CD8-positive, alpha-beta memory T cell (primary cell): ENCODE measurements around the gene CST7. TPM values are rescaled to one million over a fixed set of nuclear protein-coding genes. Genes with fewer than 3 reads are reported as not detected.

Experiments
- CTCF ChIA-PET: fragments of 350-600 bp; sonication (Branson Sonifier 250); formaldehyde crosslinking; loops from one replicate; lab custom pipeline; 2021; ENCODE audit warnings: antibody characterized with exemption; lab: Charles Lee
- POLR2A ChIA-PET: fragments of 350-600 bp; sonication (Branson Sonifier 250); formaldehyde crosslinking; loops from one replicate; lab custom pipeline; 2021; ENCODE audit warnings: antibody characterized with exemption; lab: Charles Lee
- DNase-seq, 5 donors: peaks; one replicate each; pipeline versions ENCODE4 v3.0.0 to v3.0.0-alpha.2; 2020 to 2022; ENCODE audit warnings: mixed read lengths in 1 of 5
- H3K27ac ChIP-seq: one replicate; pipeline ENCODE4 v1.7.0; 2013; ENCODE audit warnings: low read depth, mild to moderate bottlenecking, low read length, moderate library complexity
- H3K27me3 ChIP-seq: 2 replicates; pipeline ENCODE4 v1.7.0; 2013; ENCODE audit warnings: low read length, mild to moderate bottlenecking; ENCODE audit not compliant: insufficient read depth, poor library complexity, severe bottlenecking
- H3K36me3 ChIP-seq: 2 replicates; pipeline ENCODE4 v1.7.0; 2013; ENCODE audit warnings: mild to moderate bottlenecking, low read length, moderate library complexity; ENCODE audit not compliant: insufficient read depth
- H3K4me1 ChIP-seq: 2 replicates; pipeline ENCODE4 v1.7.0; 2013; ENCODE audit warnings: mild to moderate bottlenecking, low read length, moderate library complexity; ENCODE audit not compliant: insufficient read depth
- H3K4me3 ChIP-seq: 2 replicates; pipeline ENCODE4 v1.7.0; 2013; ENCODE audit warnings: mild to moderate bottlenecking, low read length
- H3K9me3 ChIP-seq: 2 replicates; pipeline ENCODE4 v1.7.0; 2013; ENCODE audit warnings: mild to moderate bottlenecking, low read length
- H3K27ac Mint-ChIP-seq, 8 donors: one replicate each; pipeline ENCODE4 v1.8.0; 2020 to 2021; ENCODE audit warnings: mixed read lengths in 8 of 8, mild to moderate bottlenecking in 6 of 8, inconsistent platforms in 3 of 8, moderate library complexity in 3 of 8
- H3K27me3 Mint-ChIP-seq, 2 donors: one replicate each; pipeline ENCODE4 v1.8.0; 2020 to 2021; ENCODE audit warnings: mixed read lengths in 2 of 2, mild to moderate bottlenecking in 1 of 2, moderate library complexity in 1 of 2
- H3K36me3 Mint-ChIP-seq, 3 donors: one replicate each; pipeline ENCODE4 v1.8.0; 2020 to 2021; ENCODE audit warnings: mixed read lengths in 3 of 3, inconsistent platforms in 1 of 3, mild to moderate bottlenecking in 1 of 3
- H3K4me1 Mint-ChIP-seq, 3 donors: one replicate each; pipeline ENCODE4 v1.8.0; 2020 to 2021; ENCODE audit warnings: mixed read lengths in 3 of 3, inconsistent platforms in 1 of 3, mild to moderate bottlenecking in 1 of 3
- H3K4me3 Mint-ChIP-seq, 7 donors: one replicate each; pipeline ENCODE4 v1.8.0; 2020 to 2021; ENCODE audit warnings: mixed read lengths in 7 of 7, mild to moderate bottlenecking in 6 of 7, moderate library complexity in 4 of 7, inconsistent platforms in 2 of 7
- H3K9me3 Mint-ChIP-seq, 5 donors: one replicate each; pipeline ENCODE4 v1.8.0; 2020 to 2022; ENCODE audit warnings: mixed read lengths in 5 of 5, mild to moderate bottlenecking in 3 of 5, moderate library complexity in 2 of 5, inconsistent platforms in 1 of 5
- polyA plus RNA-seq: library from polyadenylated mRNA; unstranded; fragments of 300-500 nt; fragmentation: Illumina TruSeq; gene quantifications from one replicate; pipeline ENCODE4 v1.2.3, GENCODE V29; 2021
- total RNA-seq, 2 experiments: library from RNA; stranded (reverse); gene quantifications; one replicate each; pipeline ENCODE4 v1.2.3, GENCODE V29; 2021

Gene CST7
- total and polyA plus RNA-seq, 3 experiments from 2014 or later: 124 to 889 (median 131) TPM

DNA sequence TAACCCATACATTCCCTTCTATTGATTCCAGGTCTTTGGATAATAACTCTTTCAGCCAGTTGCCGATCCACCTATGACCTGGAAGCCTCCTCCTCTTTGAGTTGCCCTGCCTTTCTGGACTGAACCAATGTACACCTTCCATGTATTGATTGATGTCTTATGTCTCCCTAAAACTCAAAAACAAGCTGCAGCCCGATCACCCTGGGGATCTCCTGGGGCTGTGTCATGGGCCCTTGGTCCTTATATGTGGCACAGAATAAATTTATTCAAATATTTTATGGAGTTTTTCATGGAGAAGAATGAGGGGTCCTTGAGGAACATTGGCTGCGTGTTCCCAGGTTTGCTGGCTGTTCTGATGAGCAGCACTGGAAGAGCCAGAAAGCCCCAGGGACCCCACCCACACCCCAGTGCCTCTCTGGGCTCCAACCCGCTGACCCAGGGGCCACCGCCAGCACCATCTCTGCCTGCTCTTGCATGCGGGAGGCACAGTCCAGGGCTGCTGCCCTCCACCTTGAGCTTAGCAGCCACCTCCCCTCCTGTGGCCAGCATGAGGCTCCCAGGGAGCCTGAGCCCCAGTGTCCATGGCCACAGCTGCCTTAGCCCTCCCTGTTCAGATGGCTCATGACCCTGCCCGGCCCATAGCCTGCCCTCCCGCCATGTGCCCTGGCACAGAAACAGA, 36.5 kb upstream of the CST7 start:
- Histone ChIP-seq H3K27me3 (no peaks in the 10 kb centered on the region), H3K27ac (no peak overlapping the region), H3K4me3 (no peak overlapping the region), H3K36me3 (no peaks in the 10 kb centered on the region), H3K4me1 (no peaks in the 10 kb centered on the region), H3K9me3 (no peaks in the 10 kb centered on the region)
- ChIA-PET POLR2A (no interaction called here), CTCF (no interaction called here)
- H3K27ac Mint-ChIP-seq: peak overlapping the region in 1 of 8 donors; percentile 84
- H3K36me3 Mint-ChIP-seq: peaks cover 0 to 5% (median 0%) of the 10 kb centered on the region in 3 donors
- peaks cover 3 to 4% of the 10 kb centered on the region in 2 donors for H3K27me3 Mint-ChIP-seq
- H3K9me3 Mint-ChIP-seq: peaks cover 0 to 13% (median 7%) of the 10 kb centered on the region in 5 donors
- peaks cover 0 to under 1% (median 0%) of the 10 kb centered on the region in 3 donors for H3K4me1 Mint-ChIP-seq
- H3K4me3 Mint-ChIP-seq: no peak overlapping the region
- no peak for DNase-seq

DNA sequence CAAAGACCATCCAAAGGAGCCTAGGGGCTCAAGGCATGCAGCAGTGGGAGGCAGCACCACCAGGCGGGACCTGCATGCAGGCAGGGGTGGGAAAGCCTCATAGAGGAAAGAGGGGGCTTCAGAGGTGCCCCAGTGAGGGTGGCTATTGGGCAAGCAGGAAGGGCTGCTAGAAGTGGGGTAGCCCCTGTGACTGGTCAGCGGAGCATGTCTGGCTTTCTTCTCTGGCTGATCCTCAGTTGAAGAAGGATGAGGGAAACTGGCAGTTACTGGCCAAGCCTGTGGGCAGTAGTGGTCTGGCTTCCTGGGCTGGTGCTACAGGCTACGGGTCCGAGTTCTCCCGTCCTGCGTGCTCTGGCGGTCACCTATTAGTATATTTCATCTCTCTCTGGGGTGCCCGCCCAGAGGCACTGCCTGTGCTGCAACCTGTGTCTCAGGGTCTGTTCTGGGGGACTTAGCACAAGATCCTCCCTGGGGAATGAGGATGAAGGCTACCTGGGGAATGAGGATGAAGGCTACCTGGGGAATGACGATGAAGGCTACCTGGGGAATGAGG, 35.9 kb upstream of the CST7 start:
- peak overlapping the region in 1 of 8 donors; percentile 84 for H3K27ac Mint-ChIP-seq
- no peak for DNase-seq
- CTCF ChIA-PET: no interaction called here

DNA sequence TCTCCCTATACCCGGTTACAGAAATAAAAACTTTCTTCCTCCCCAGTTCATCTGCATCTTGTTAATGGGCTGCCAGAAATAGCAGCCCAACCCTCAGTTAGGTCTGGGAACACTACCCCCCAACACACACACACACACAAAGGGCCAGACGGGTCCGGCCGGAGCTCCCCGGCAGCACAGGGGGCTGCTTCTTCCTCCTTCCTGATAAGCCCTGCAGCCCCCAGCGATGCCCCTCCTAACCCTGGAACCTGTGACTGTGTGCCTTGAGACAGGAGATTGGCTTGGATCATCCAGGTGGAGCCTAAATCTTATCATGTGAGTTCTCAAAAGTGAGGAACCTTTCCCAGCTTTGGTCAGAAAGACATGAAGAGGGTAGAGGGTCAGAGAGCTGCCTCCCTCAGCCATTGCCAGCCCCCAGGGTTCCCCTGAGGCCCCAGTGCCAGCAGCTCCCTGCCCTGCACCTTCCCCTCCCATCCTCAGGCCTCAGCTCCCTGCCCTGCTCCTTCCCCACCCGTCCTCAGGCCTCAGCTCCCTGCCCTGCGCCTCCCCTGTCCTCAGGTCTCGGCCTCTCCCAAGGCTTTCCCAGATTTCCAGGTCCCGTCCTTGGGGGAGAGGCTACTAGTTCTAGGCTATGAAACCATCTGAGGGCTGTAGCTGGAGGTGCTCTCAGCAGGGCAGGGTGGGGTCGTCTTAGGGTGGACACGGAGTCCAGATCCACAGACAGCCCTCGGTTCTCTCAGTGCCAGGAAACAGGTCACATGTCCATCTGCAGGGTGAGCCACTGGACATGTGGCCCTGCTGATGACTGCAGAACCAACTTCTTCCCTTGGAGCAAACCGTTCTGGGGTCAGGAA, 34.5 kb upstream of the CST7 start:
- Histone ChIP-seq H3K27me3 (no peaks in the 10 kb centered on the region), H3K4me1 (no peaks in the 10 kb centered on the region), H3K36me3 (no peaks in the 10 kb centered on the region), H3K27ac (no peak overlapping the region), H3K4me3 (no peak overlapping the region), H3K9me3 (no peaks in the 10 kb centered on the region)
- H3K27ac Mint-ChIP-seq: peak overlapping the region in 2 of 8 donors; percentile 33 to 41
- no peaks in the 10 kb centered on the region for H3K36me3 Mint-ChIP-seq
- H3K4me1 Mint-ChIP-seq: peaks cover 2 to 11% (median 6%) of the 10 kb centered on the region in 3 donors
- ChIA-PET POLR2A (no interaction called here), CTCF (no interaction called here)
- DNase-seq: no peak
- no peaks in the 10 kb centered on the region for H3K9me3 Mint-ChIP-seq
- no peak overlapping the region for H3K4me3 Mint-ChIP-seq
- peaks cover 2 to 18% of the 10 kb centered on the region in 2 donors for H3K27me3 Mint-ChIP-seq

More for the DNA sequence above, 35.9 kb upstream of the CST7 start:
- H3K4me1 Mint-ChIP-seq: peaks cover 0 to 6% (median under 1%) of the 10 kb centered on the region in 3 donors
- H3K4me1 ChIP-seq: no peaks in the 10 kb centered on the region
- H3K27ac ChIP-seq: no peak overlapping the region
- H3K36me3 ChIP-seq: no peaks in the 10 kb centered on the region
- H3K4me3 ChIP-seq: no peak overlapping the region
- no peaks in the 10 kb centered on the region for H3K27me3 ChIP-seq
- POLR2A ChIA-PET: no interaction called here
- H3K9me3 ChIP-seq: no peaks in the 10 kb centered on the region
- H3K4me3 Mint-ChIP-seq: no peak overlapping the region
- peaks cover 0 to 7% (median 3%) of the 10 kb centered on the region in 5 donors for H3K9me3 Mint-ChIP-seq
- H3K27me3 Mint-ChIP-seq: peaks cover 2 to 6% of the 10 kb centered on the region in 2 donors
- H3K36me3 Mint-ChIP-seq: peaks cover 0 to 2% (median 0%) of the 10 kb centered on the region in 3 donors

DNA sequence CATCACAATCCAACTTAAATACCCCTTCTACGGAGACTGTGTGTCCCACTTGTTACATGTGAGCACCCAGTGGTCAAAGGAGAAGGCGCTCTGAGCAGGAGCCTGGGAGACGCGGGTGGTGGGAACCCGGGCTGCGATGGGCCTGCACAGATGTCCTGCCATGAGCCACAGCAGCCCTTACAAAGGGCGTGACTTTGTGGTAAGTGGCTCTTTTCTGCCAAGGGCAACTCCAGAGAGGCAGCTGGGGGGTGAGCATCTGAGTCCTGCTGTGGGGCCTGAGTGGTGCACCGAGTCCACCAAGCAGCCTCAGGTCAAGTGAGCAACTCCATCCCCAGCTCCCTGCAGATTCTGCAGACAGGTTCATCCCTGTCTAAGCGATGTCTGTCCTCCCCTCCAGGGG, 33.6 kb upstream of the CST7 start:
- H3K9me3 ChIP-seq: no peaks in the 10 kb centered on the region
- Mint-ChIP-seq H3K27me3 (peaks cover 7 to 25% of the 10 kb centered on the region in 2 donors), H3K27ac (no peak overlapping the region), H3K4me3 (no peak overlapping the region), H3K36me3 (no peaks in the 10 kb centered on the region), H3K4me1 (peaks cover 2 to 11% (median 6%) of the 10 kb centered on the region in 3 donors), H3K9me3 (no peaks in the 10 kb centered on the region)
- H3K27ac ChIP-seq: no peak overlapping the region
- H3K27me3 ChIP-seq: no peaks in the 10 kb centered on the region
- H3K4me1 ChIP-seq: no peaks in the 10 kb centered on the region
- DNase-seq: no peak
- H3K4me3 ChIP-seq: no peak overlapping the region
- ChIA-PET POLR2A (no interaction called here), CTCF (no interaction called here)
- no peaks in the 10 kb centered on the region for H3K36me3 ChIP-seq

DNA sequence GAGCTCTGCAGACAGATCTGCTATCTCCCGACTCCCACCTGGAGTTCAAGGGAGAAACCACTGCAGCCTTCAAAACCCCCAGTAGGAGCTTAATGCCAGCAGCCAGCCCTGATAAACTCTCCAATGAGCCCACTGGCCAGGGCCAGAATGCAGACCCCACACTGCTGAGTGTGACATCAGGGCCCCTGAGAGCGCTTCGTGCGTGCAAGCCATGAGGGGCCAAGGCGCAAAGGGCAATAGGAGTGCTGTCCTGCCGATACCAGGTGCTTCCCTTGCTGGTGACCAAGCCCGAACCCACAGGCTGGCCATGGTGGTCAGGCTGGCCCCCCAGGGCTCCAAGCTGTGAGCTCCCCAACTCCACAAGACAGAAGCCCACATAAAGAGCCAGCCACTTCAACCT, 33.2 kb upstream of the CST7 start:
- H3K36me3 ChIP-seq: no peaks in the 10 kb centered on the region
- no peak overlapping the region for H3K4me3 Mint-ChIP-seq

DNA sequence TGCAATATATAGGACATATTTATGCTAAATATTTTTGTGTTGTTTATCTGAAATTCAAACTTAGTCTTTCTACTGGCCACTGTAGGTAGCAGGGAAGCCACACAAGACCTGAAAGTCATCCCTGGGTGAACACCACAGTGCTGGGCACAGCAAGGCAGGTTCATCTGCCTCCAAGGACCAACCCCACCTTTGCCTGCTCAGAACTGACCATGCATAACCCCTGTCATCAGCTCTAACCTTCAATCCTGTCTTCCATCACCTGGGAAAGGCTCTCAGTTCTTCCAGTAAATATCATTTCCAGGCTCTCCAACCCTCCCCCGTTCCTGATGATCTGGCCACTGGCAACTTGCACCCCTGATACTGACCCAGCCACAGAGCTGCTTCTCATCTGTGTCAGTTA, 32.7 kb upstream of the CST7 start:
- ChIA-PET POLR2A (no interaction called here), CTCF (interaction anchor here (5.0 kb wide), 1 partner anchor 15 kb away, joined by 22 read pairs; no protein-coding TSS in a partner anchor)
- Histone ChIP-seq H3K27ac (no peak overlapping the region), H3K4me3 (no peak overlapping the region), H3K4me1 (no peaks in the 10 kb centered on the region), H3K9me3 (no peaks in the 10 kb centered on the region), H3K36me3 (no peaks in the 10 kb centered on the region), H3K27me3 (no peaks in the 10 kb centered on the region)
- Mint-ChIP-seq H3K9me3 (no peaks in the 10 kb centered on the region), H3K4me1 (peaks cover 2 to 11% (median 6%) of the 10 kb centered on the region in 3 donors), H3K27me3 (peaks cover 8 to 26% of the 10 kb centered on the region in 2 donors), H3K27ac (peak overlapping the region in 1 of 8 donors; percentile 3), H3K4me3 (no peak overlapping the region), H3K36me3 (no peaks in the 10 kb centered on the region)
- no peak for DNase-seq

More for the DNA sequence above, 33.2 kb upstream of the CST7 start:
- H3K27me3 Mint-ChIP-seq: peaks cover 8 to 26% of the 10 kb centered on the region in 2 donors
- ChIA-PET CTCF (no interaction called here), POLR2A (no interaction called here)
- Histone ChIP-seq H3K4me1 (no peaks in the 10 kb centered on the region), H3K27me3 (no peaks in the 10 kb centered on the region), H3K4me3 (no peak overlapping the region), H3K27ac (no peak overlapping the region), H3K9me3 (no peaks in the 10 kb centered on the region)
- DNase-seq: no peak
- H3K36me3 Mint-ChIP-seq: no peaks in the 10 kb centered on the region
- peaks cover 2 to 11% (median 6%) of the 10 kb centered on the region in 3 donors for H3K4me1 Mint-ChIP-seq
- H3K9me3 Mint-ChIP-seq: no peaks in the 10 kb centered on the region
- H3K27ac Mint-ChIP-seq: peak overlapping the region in 2 of 8 donors; percentile 3 to 22

DNA sequence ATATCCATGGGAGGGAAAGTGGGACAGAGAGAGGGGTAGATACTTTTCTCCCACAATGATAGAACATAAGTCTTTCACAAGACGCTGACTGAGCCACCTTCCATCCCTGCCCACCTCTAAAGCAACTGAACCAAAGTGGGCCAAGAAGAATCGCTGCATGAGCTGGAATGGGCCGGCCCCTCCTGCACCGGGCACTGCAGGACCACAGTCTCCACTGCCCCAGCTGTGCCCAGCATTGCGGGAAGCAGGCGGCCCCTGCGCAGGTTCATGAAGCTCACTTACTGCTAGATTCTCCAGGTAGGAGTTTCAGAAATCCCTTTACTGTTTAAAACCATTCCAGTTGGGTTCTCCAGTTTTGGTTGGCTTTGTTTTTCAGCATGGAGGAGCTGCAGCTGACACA, 32.0 kb upstream of the CST7 start:
- no peaks in the 10 kb centered on the region for H3K9me3 ChIP-seq
- no peaks in the 10 kb centered on the region for H3K9me3 Mint-ChIP-seq
- H3K27me3 ChIP-seq: no peaks in the 10 kb centered on the region
- peak overlapping the region in 1 of 8 donors; percentile 21 for H3K27ac Mint-ChIP-seq
- H3K27ac ChIP-seq: no peak overlapping the region
- no peaks in the 10 kb centered on the region for H3K4me1 ChIP-seq
- ChIA-PET CTCF (interaction anchor here (2.3 to 5.0 kb wide), 2 partner anchors 14 to 979 kb away, joined by 11 to 22 read pairs; no protein-coding TSS in a partner anchor), POLR2A (no interaction called here)
- peaks cover 8 to 26% of the 10 kb centered on the region in 2 donors for H3K27me3 Mint-ChIP-seq
- H3K4me1 Mint-ChIP-seq: peaks cover 2 to 11% (median 6%) of the 10 kb centered on the region in 3 donors
- no peak for DNase-seq
- no peak overlapping the region for H3K4me3 Mint-ChIP-seq
- no peaks in the 10 kb centered on the region for H3K36me3 ChIP-seq
- no peaks in the 10 kb centered on the region for H3K36me3 Mint-ChIP-seq
- no peak overlapping the region for H3K4me3 ChIP-seq
